ENCODE results near the gene NOL11. TPM values are rescaled to one million over a fixed set of nuclear protein-coding genes. Genes with fewer than 3 reads are reported as not detected.

NOL11 gene
- polyA plus RNA-seq, 1 of the 3 experiments (the other 2 are of a cell fraction), result 27.0 TPM

DNA sequence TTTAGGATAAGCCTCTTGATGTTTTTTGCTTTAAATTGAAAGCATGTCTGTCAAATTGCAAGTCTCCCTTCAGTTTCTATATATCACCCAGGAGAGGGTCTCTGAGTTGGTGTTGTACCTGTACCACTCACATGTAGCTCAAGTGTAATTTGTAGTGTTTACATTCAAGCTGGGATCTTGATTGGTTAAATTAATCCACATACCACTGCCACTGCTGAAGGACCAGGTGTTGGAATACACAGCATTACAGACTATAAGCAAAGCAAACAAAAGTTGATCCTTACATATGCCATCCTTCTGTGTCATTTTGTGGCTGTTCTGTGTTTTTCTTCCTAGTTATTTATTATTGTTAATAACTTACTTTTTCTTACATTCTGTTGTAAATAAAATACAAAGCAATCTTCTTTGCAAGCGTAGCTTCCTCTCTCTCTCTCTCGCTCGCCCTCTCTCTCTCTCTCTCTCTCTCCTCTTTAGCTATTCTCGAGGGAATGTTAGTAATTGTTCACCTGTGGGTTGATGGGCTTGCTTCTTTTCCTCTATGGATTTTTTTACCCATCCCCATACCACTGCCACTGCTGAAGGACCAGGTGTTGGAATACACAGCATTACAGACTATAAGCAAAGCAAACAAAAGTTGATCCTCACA is 20.8 kb upstream of the NOL11 start:
- Histone ChIP-seq H3K9me3 (no peaks in the 10 kb centered on the region), H3K4me2 (no peak overlapping the region), H3K27me3 (ENCODE audit: insufficient read depth) (no peaks in the 10 kb centered on the region), H3K4me3 (ENCODE audit: low read depth in 2 of 2, low read length in 1 of 2) (no peak overlapping the region), H2AFZ (ENCODE audit: low read depth) (no peak overlapping the region), H3K36me3 (replicated peaks in 1 of 2; ENCODE audit: control insufficient read depth in 1 of 2, insufficient read depth in 2 of 2, low read length in 1 of 2) (peaks cover 0 to 15% of the 10 kb centered on the region in 2 experiments), H3F3A (replicated peaks; ENCODE audit: insufficient read depth) (peaks cover 5% of the 10 kb centered on the region), H3K4me1 (ENCODE audit: control insufficient read depth in 1 of 2, insufficient read depth in 2 of 2, low read depth in 1 of 2, low read length in 1 of 2) (no peaks in the 10 kb centered on the region), H3K79me2 (ENCODE audit: insufficient read depth) (no peaks in the 10 kb centered on the region), H3K27ac (ENCODE audit: low read depth in 2 of 2, low read length in 1 of 2) (0 out of 4 replicates have a peak overlapping the region, but pooled peaks of 1 of the 2 experiments have one; percentile 4), H4K20me1 (ENCODE audit: insufficient read depth) (no peaks in the 10 kb centered on the region), H3K9ac (no peak overlapping the region), H3K9me2 (no peaks in the 10 kb centered on the region)
- ChIA-PET POLR2A (no interaction called here), CTCF (interaction anchor here (0.7 to 5.9 kb wide), 6 partner anchors 8 to 455 kb away, joined by 3 to 44 read pairs (median 10); no protein-coding TSS in a partner anchor)
- TF ChIP-seq SMC3 (IDR thresholded peaks at IDR 0.05; ENCODE audit: low read depth, low read length) (no peak), RAD21 (IDR thresholded peaks at IDR 0.05; ENCODE audit: low read length) (no peak), RFX5 (IDR thresholded peaks at IDR 0.05; ENCODE audit: low read length) (no peak), NFIC (IDR thresholded peaks at IDR 0.05; ENCODE audit: borderline replicate concordance) (no peak), NRF1 (IDR thresholded peaks at IDR 0.05; ENCODE audit: low read depth, low read length) (no peak), TCF12 (IDR thresholded peaks at IDR 0.05) (no peak), MEF2A (IDR thresholded peaks at IDR 0.05; ENCODE audit: borderline replicate concordance, low read depth) (no peak), YY1 (IDR thresholded peaks at IDR 0.05; ENCODE audit: low read depth) (no peak), RCOR1 (IDR thresholded peaks at IDR 0.05; ENCODE audit: low read length) (no peak), TEAD4 (IDR thresholded peaks at IDR 0.05; ENCODE audit: borderline replicate concordance, insufficient read depth) (no peak), TAF1 (IDR thresholded peaks at IDR 0.05; ENCODE audit: borderline replicate concordance, low read depth, low read length) (no peak)
- TF ChIP-seq, protein P1, sequence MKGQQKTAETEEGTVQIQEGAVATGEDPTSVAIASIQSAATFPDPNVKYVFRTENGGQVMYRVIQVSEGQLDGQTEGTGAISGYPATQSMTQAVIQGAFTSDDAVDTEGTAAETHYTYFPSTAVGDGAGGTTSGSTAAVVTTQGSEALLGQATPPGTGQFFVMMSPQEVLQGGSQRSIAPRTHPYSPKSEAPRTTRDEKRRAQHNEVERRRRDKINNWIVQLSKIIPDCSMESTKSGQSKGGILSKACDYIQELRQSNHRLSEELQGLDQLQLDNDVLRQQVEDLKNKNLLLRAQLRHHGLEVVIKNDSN (IDR thresholded peaks at IDR 0.05; ENCODE audit: borderline replicate concordance, low read depth), result no peak
- 88% methylated on average over 4 of the region's 4 CpGs for WGBS (ENCODE audit: low lambda C conversion rate)
- DNase-seq, result no peak

- no peak for DNase-seq
- Histone ChIP-seq H3F3A (replicated peaks; ENCODE audit: insufficient read depth) (peaks cover 5% of the 10 kb centered on the region), H3K4me2 (no peak overlapping the region), H3K27me3 (ENCODE audit: insufficient read depth) (no peaks in the 10 kb centered on the region), H3K9ac (no peak overlapping the region), H3K9me3 (no peaks in the 10 kb centered on the region), H3K9me2 (no peaks in the 10 kb centered on the region), H3K4me1 (ENCODE audit: control insufficient read depth in 1 of 2, insufficient read depth in 2 of 2, low read depth in 1 of 2, low read length in 1 of 2) (no peaks in the 10 kb centered on the region), H3K36me3 (replicated peaks in 1 of 2; ENCODE audit: control insufficient read depth in 1 of 2, insufficient read depth in 2 of 2, low read length in 1 of 2) (no peaks in the 10 kb centered on the region), H4K20me1 (ENCODE audit: insufficient read depth) (no peaks in the 10 kb centered on the region), H3K27ac (ENCODE audit: low read depth in 2 of 2, low read length in 1 of 2) (no peak overlapping the region), H2AFZ (ENCODE audit: low read depth) (no peak overlapping the region), H3K4me3 (ENCODE audit: low read depth in 2 of 2, low read length in 1 of 2) (no peak overlapping the region), H3K79me2 (ENCODE audit: insufficient read depth) (no peaks in the 10 kb centered on the region)
- 69% methylated on average over 5 of the region's 5 CpGs for WGBS (ENCODE audit: low lambda C conversion rate)
- ChIA-PET CTCF (interaction anchor here (0.9 to 5.9 kb wide), 10 partner anchors 9 to 325 kb away, joined by 3 to 44 read pairs (median 5); partner anchors contain the start of gene PITPNC1), POLR2A (no interaction called here)
- TF ChIP-seq RCOR1 (IDR thresholded peaks at IDR 0.05; ENCODE audit: low read length) (no peak), MAX (IDR thresholded peaks at IDR 0.05; ENCODE audit: low read depth) (no peak), TCF12 (IDR thresholded peaks at IDR 0.05) (no peak), FOSL2 (IDR thresholded peaks at IDR 0.05; ENCODE audit: borderline replicate concordance, low read depth) (no peak), GATA2 (CRISPR knock-in tag; IDR thresholded peaks at IDR 0.05) (no peak), GABPA (IDR thresholded peaks at IDR 0.05; ENCODE audit: low read depth) (no peak), EP300 (IDR thresholded peaks at IDR 0.05; ENCODE audit: borderline replicate concordance in 1 of 2, low read depth in 1 of 2, low read length in 1 of 2) (no peak), MEF2A (IDR thresholded peaks at IDR 0.05; ENCODE audit: borderline replicate concordance, low read depth) (no peak), ELF1 (IDR thresholded peaks at IDR 0.05) (no peak), RAD21 (IDR thresholded peaks at IDR 0.05; ENCODE audit: low read length) (no peak), NFIC (IDR thresholded peaks at IDR 0.05; ENCODE audit: borderline replicate concordance) (no peak), TEAD4 (IDR thresholded peaks at IDR 0.05; ENCODE audit: borderline replicate concordance, insufficient read depth) (no peak), SMC3 (IDR thresholded peaks at IDR 0.05; ENCODE audit: low read depth, low read length) (no peak)
- TF ChIP-seq, protein P2, sequence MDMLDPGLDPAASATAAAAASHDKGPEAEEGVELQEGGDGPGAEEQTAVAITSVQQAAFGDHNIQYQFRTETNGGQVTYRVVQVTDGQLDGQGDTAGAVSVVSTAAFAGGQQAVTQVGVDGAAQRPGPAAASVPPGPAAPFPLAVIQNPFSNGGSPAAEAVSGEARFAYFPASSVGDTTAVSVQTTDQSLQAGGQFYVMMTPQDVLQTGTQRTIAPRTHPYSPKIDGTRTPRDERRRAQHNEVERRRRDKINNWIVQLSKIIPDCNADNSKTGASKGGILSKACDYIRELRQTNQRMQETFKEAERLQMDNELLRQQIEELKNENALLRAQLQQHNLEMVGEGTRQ (IDR thresholded peaks at IDR 0.05; ENCODE audit: borderline replicate concordance, low read depth, low read length), result no peak
- TF ChIP-seq, protein P3, sequence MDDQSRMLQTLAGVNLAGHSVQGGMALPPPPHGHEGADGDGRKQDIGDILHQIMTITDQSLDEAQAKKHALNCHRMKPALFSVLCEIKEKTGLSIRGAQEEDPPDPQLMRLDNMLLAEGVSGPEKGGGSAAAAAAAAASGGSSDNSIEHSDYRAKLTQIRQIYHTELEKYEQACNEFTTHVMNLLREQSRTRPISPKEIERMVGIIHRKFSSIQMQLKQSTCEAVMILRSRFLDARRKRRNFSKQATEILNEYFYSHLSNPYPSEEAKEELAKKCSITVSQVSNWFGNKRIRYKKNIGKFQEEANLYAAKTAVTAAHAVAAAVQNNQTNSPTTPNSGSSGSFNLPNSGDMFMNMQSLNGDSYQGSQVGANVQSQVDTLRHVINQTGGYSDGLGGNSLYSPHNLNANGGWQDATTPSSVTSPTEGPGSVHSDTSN (IDR thresholded peaks at IDR 0.05), result no peak
Measured at GRCh38 chr17:67700037-67700724, 17.6 kb upstream of the NOL11 start.

All from SK-N-SH (cell line).